Right ventricle myocardium superior (tissue), 1 donor: ENCODE results near the gene COL5A1. TPM values are rescaled to one million over a fixed set of nuclear protein-coding genes. Genes with fewer than 3 reads are reported as not detected.
"Not testable (repeated sequence)": the region's sequence is repeated elsewhere in the genome, so short reads cannot be mapped to it uniquely, and the experiment has no call there.

Experiments
- ATAC-seq: fragments of 200-7000 bp; cut with Tn5 transposase; one replicate; pipeline ENCODE4 v1.9.1; 2020; ENCODE audit warnings: mild to moderate bottlenecking; ENCODE audit not compliant: poor library complexity
- DNase-seq: peaks from one replicate; pipeline ENCODE4 v3.0.0-alpha.2; 2020
- intact Hi-C: fragments of 100-400 bp; cut with DNase I; formaldehyde crosslinking; loops from one replicate; pipeline ENCODE4 v1.11.2; 2022
- total RNA-seq: library from RNA; stranded (reverse); fragmentation: NEBNext Ultra II Directional; extraction: Animal tissue kit (Norgen Biotek cat#: 25700); gene quantifications from one replicate; pipeline ENCODE4 v1.2.1, GENCODE V29; 2021
- donor health status: DM: no; HTN: yes; CAD: no; lungs with severe emphysema.

Gene COL5A1
- total RNA-seq, 1 donor from 2014 or later: 12.7 TPM

DNA sequence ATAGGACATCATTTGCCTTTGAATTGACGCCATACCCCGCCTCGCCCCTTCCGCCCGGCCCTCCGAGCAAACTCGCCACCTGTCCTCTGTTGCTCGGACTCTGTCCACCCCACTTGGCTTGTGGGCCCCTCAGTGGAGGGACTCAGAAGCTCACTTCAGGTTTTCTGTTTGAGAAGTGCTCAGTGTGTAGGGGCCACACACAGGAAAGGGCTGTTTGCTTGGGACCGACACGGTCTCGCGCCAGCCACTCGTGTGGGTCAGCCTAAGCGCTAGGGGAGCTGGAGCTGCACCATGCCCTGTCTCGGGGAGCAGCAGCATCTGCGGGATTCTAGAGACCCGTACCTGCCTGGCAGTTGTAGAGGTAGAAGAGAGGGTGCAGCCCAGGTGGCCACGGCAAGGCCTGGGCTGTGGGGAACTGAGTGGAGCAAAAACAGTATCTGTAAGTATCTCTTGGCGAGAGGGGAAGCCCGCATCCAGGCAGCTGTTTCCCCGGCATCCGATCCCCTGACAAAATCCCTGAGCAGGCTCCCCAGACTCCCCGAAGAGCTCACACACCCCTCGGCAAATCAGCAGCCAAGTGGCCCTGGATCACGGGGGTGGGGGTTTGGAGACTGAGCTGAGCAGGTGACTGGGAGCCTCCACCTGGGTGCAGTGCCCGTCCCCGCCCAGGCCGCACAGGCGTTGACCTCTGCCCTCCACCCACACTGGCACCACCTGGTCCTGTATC, 52.2 kb downstream of the COL5A1 start:
- DNase-seq: peak; percentile 34
- intact Hi-C loops: no loop called here
- ATAC-seq: no peak

DNA sequence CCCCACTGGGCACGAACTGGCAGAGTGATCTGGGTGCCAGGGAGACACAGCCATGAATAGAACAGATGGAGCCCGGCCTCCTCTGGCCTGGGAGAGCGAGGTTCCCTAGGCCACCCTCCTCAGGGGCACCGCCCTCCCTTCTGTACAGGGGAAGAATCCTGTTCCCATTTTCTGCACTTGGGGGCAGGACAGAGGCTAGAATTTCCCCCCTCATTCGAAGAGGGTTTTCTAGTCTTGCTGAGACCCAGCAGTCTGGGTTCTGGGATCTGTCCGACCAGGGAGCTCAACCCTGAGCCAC, 52.7 kb downstream of the COL5A1 start:
- DNase-seq: no peak
- ATAC-seq: no peak
- intact Hi-C loops: no loop called here

DNA sequence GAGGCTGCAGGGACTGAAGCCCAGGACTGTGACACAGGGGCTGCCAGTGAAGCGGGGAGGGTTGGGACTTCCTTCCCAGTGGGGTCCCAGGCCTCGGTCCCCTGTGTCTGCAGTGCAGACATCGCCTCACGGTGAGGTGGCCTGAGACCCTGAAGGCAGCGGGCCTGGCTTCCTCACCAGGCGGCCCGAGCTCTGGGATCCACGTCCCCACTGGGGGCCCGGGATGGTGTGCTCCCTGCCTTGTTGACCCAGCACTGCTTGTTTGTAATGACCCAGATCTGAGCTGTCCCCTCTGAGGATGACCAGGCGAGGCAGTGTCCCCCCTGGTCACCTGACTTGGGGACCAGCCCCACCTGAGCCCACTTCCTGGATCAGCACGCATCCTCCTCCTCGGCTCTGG, 53.1 kb downstream of the COL5A1 start:
- DNase-seq: peak; percentile 16
- no peak for ATAC-seq
- intact Hi-C loops: loop anchor here (5.0 kb wide), 1 partner anchor 38 kb away; no protein-coding TSS in a partner anchor

DNA sequence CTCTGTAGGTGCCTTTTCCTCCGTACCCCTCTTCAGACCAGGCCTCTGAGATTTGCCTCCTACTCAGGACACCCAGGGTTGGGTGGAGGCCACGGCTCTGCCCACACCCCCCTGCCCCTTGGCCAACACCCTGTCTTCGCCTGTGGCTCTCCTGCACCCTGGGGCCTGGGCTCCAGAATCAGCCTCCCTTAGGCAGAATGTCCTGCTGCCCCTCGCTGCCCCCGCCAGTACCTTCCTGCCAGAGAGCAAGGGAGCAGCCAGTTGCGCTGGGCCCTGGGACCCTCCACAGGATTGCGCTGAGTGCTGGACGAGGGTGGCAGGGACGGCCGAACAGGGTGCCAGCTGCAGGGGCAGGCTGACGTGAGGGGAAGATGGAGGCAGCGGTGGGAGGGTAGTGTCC, 53.5 kb downstream of the COL5A1 start:
- DNase-seq (peak; percentile 24), ATAC-seq (no peak)
- intact Hi-C loops: loop anchor here (5.0 kb wide), 1 partner anchor 37 kb away; no protein-coding TSS in a partner anchor

DNA sequence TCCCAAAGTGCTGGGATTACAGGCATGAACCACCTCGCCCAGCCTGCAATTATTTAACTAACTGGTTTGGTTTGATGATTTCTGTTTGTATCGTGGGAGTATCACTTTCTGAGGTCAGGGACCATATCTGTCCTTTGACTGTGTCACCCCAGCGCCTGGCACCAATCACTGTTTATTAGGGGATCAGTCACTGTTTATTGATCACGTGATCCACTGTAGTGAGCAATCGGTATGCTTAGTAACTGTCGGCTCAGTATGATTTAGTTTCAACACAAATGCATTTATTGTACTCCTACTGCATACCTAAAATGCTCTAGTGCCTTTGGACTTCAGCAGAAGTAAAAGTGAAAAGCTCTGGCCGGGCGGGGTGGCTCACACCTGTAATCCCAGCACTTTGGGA, 54.8 kb downstream of the COL5A1 start:
- no peak for DNase-seq
- intact Hi-C loops: loop anchor here (5.0 kb wide), 1 partner anchor 36 kb away; no protein-coding TSS in a partner anchor

DNA sequence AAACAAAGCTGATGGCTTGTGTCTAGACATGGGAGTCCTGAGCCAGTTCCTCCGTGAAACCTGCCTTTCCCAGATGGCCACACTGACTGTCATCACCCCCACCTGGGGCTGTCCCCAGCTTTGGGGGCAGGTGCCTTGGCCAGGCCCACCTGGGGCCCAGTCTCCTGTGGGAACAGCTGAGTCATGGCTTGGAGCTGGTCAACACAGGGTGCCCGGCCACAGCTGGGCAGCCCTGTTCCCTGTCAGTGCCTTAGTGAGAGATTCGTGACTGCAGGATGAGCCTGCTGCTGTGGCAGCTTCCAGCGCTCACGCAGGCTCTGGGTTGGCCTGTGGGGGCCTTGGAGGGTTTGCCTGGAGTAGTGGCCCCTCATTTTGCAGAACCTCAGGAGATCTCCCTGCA, 56.5 kb downstream of the COL5A1 start:
- DNase-seq (peak; percentile 38), ATAC-seq (no peak)
- intact Hi-C loops: loop anchor here (2.0 to 5.0 kb wide), 2 partner anchors 34 to 285 kb away; no protein-coding TSS in a partner anchor

More for the DNA sequence above, 54.8 kb downstream of the COL5A1 start:
- ATAC-seq: no peak

DNA sequence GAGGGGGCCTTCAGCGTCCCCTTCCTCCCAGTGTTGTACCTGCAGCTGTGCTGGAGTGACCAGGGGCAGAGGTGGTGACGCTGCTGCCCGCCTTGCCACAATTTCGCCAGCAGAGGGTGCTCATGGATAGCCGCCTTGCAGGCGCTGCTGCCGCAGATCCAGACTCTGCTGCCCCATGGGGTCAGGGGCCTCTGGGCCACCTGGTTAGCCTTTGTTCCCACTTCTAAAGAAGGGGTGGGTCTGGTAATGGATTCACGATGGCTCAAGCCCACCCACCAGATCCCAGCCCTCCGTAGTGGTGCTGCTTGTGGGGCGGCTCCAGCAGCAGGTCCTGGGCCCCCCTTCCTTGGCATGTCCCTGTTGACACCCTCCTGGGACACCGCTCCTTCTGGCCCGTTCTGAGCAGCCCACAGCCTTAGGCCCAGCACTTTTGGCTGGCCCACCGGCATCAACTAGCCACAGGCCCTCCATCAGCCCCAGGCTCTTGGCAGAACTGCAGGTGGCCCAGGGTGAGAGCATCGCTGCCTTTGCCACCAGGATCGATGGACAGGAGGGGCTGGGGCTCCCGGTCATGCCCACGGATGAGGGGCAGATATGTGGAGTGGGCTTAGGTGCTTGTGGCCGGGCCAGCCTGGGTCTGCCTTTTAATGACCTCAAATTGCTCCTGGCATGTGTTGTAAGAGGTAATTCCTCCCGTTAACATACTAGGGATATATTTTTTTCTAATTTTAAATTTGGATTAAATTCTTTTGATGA, 57.2 kb downstream of the COL5A1 start:
- DNase-seq (peak; percentile 78), ATAC-seq (peak; percentile 90)

DNA sequence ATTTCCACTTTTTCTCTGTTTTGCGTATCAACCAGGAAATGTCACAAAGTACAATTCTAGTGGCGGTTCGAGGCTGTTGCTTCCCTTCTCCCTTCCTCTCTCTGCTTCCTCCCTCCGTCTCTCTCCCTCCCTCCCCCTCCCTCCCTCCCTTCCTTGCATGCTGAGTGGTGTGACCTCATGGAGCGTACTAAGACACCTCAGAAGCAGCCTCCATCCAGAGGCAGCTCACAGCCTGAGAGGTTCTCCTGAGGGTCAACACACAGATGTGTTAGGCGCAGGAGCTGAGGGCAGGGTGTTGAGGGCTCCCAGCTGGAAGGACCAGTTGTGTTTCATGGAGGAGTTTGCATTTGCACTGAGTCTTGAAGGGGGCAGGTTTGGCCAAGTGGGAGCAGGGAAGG, 57.7 kb downstream of the COL5A1 start:
- no peak for DNase-seq
- peak; percentile 31 for ATAC-seq
- intact Hi-C loops: loop anchor here (2.0 to 5.0 kb wide), 2 partner anchors 33 to 283 kb away; no protein-coding TSS in a partner anchor

More for the DNA sequence above, 57.2 kb downstream of the COL5A1 start:
- intact Hi-C loops: loop anchor here (2.0 to 5.0 kb wide), 2 partner anchors 34 to 284 kb away; no protein-coding TSS in a partner anchor

DNA sequence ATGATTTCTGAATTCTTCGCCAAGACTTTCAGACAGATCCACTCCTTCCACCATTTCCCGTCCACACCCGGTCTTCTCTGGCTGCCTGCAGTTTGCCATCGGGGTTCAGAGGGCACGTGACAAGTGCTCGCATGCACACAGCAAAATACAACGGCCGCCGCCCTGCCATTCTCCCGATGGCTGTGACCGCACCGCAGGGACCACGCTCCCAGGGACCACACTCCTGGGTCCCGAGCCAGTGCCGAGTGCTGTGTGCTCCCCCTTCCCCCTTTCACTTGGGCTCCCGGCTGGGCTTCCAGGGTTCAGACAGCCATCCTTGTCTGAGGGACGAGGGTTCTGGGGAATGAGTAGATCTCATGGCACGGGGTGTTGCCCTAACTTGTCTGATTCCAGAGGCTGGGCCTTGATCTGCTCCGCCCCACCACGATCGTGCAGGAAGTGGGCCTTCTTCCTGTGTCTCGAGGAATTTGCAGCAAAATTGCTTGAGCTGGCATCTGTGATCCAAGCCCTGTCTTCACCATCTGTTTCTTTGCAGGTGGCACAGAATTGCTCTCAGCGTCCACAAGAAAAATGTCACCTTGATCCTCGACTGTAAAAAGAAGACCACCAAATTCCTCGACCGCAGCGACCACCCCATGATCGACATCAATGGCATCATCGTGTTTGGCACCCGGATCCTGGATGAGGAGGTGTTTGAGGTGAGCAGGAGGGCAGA, 59.2 kb downstream of the COL5A1 start:
- DNase-seq (no peak), ATAC-seq (no peak)
- intact Hi-C loops: no loop called here

DNA sequence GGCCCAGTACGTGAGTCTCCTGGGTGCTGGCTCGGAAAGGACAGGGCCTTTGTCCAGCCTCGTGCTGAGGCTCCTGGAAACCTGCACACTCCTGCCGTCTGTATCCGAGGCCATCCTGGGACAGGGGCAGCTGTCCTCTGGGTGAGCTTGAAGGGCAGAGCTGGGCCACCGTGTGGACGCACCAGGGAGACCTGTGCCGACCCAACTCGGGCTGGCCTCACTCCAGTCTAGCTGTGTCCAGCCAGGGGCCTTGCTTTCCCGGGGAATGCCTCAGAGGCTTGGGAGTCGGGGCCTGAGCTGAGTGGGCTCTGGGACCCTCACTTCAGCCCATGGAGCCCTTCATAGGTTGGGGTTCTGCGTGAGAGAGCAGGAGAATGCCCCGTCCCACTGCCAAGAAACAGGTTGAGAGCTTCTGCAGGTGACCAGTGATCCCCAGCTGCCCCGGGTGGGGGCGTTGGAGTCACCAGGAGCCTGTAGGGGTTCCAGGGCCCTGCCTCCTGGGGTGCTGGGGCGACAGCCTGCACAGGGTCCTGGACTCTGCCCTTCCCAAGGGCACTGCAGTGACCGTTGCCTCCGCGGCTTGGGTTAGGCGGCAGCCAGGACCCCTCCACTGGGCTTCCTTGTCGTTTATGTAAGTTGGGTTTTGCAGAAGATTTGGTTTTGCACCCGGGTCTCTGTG, 60.1 kb downstream of the COL5A1 start:
- intact Hi-C loops: no loop called here
- no peak for ATAC-seq
- no peak for DNase-seq

DNA sequence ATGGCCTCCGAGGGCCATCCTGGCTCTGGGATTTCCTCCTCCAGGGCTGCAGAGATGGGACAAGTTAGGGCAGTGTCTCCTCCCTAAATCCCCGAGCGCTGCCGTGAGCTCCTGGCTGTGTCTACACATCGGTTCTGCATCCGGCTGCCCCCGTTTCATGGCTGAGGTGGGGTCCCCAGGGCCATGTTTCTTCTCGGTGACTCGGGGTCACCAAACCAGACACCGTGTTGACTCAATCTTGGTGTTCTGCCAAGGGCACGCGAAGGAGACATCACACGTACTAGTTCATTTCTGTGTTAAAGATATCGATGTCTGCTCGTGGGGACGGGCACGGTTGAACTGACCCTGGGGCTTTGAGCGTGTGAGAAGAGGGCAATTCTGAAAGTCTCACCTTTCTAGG, 60.7 kb downstream of the COL5A1 start:
- ATAC-seq (no peak), DNase-seq (no peak)
- intact Hi-C loops: no loop called here

DNA sequence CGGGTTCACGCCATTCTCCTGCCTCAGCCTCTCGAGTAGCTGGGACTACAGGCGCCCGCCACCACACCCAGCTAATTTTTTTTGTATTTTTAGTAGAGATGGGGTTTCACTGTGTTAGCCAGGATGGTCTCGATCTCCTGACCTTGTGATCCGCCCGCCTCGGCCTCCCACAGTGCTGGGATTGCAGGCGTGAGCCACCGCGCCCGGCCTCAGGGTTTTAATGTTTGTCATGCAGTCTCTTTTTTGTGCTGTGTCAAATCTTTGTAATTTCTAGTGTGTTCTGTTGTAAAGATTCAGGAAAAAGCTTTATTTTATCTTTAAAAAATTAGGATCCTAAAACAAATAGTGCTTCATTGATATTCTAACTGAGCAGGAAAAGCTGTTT, 62.1 kb downstream of the COL5A1 start:
- intact Hi-C loops, DNase-seq, ATAC-seq: not testable (repeated sequence)

DNA sequence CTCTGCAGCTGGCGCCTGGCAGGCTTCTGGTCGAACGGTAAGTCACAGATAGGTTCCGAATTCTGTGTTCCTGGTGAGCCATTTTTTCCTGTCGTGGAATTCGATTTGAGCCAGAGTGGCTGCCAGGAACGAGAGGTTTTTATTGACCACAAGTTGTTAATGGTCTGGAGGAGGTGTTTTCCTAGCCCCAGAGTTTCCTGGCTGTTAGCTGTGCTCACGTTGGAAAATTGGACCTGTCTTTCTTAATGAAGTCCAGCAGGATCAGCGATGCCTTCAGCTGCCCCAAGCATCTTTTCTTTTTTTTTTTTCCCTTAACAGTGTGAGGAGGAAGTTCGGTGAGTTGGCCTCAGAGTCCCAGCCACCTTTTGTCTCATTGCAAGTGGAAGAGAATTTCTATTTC, 62.9 kb downstream of the COL5A1 start:
- ATAC-seq: no peak
- DNase-seq: peak; percentile 32
- intact Hi-C loops: no loop called here

DNA sequence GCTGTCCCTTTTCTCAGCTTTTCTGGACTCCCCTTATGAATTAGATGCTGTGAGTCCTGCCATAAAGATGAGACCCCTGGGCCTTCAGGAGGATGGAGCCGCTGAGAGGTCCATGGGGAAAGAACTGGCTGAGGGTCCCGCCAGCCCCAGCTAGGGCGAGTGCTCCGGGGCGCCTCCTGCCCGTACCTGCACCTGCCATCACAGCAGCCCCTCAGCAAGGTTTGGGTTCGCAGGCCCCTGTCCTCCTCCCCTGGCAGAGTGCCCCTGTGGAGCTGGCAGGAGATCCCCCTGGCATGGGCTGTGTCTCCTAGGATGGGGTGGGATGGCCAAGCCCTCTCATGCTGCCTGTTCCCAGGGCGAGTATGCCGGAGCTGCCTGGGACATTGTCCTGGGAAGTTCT, 64.2 kb downstream of the COL5A1 start:
- peak; percentile 34 for DNase-seq
- ATAC-seq: no peak
- intact Hi-C loops: no loop called here

DNA sequence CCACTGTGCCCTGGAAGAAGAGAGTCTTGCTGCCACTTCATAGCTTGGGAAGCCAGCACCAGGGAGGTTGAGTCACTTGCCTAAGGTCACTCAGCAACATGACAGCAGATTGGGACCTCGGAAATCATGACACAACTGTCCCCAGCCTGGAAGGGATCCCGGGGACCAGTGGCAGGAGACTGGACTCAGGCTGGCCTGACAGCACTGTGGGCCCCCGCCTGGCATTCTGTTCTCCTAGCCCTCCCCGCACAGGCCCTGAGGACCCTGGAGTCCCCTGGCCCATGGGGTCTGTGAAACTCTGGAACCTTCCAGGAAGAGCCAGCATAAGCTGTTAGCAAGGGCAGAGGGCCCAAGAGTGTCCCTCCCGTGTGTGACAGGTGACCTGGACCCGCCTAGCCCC, 64.9 kb downstream of the COL5A1 start:
- no peak for ATAC-seq
- DNase-seq: no peak
- intact Hi-C loops: no loop called here

DNA sequence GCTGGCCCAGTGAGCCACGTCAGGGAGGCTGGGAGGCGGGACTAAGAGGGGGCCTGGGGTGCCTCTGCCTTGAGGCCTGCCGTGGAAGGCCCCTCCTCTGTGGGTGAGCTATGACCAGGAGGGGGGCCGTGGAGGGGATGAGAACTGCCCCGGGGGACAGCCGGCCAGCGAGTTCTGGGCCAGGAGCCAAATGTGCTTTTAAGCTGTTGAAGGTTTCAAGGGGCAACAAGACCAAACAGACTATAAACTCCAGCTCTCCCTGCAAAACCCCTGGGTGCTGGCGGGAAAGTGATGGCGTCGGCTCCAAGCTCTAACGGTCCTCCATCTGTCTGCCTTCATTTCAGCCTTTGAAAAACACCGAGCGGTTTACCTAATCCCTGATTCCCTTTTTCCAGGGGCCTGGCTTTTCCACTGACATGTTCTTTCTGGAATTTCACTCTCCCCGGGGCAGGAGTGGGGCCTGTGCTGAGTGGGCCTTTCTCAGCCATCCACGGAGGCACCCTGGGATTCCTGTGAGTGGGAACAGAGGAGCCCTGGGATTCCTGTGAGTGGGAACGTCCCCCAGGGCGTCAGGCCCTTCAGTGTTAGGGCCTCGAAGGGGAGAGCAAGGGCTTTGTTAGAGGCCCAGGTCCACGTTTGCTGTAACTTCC, 65.6 kb downstream of the COL5A1 start:
- intact Hi-C loops: no loop called here
- DNase-seq (peak; percentile 91), ATAC-seq (peak; percentile 80)

DNA sequence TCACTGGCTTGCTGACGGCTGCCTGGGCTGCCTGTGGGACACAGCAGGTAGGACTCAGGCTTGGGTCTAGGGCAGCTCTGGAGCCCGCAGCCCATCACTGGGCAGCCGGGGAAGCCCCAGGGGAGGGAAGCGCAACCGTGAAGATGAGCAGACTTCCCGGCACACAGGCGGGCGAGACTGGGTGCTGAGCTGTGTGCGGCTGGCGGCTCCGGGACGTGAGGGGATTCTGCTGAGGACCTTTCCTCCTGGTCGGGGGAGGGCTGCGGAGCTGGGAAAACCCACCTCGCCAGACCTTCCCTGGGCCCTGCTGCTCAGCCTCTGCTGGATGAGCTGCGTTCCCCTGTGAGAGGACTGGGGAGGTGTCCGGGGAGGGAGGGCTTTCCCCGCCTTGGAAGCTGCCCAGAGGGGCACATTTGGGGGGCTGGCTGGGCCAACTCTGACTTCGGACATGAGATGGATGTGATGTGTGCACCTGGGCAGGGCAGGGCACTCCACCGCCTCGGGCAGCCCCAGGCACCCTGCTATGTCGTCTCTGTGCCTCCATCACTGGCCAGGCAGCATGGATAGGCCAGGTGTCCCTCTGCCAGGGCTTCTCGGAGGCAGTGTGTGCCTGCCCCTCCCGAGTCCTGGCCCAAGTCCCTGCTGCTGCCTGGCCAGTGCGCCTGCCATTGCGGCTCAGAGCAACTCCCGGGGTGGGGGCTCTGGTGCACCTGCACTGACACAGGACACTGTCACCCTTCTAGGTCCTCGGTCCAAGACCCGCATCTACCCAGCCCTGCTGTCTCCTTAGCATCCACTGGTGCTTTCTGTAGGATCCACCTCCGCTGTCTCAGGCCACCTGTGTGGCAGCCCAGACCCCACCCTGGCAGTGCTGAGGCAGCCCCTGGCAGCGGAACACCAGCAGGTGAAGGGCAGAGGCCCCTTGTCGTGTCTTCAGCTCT, 66.4 kb downstream of the COL5A1 start:
- intact Hi-C loops: no loop called here
- no peak for ATAC-seq
- DNase-seq: peak; percentile 34
